8988T (cell line): ENCODE measurements around the gene TNFRSF25.
"Not testable (repeated sequence)": the region's sequence is repeated elsewhere in the genome, so short reads cannot be mapped to it uniquely, and the experiment has no call there.

Source experiments
- DNase-seq: peaks from one replicate; pipeline ENCODE4 v3.0.0; 2011

TNFRSF25 gene

DNA sequence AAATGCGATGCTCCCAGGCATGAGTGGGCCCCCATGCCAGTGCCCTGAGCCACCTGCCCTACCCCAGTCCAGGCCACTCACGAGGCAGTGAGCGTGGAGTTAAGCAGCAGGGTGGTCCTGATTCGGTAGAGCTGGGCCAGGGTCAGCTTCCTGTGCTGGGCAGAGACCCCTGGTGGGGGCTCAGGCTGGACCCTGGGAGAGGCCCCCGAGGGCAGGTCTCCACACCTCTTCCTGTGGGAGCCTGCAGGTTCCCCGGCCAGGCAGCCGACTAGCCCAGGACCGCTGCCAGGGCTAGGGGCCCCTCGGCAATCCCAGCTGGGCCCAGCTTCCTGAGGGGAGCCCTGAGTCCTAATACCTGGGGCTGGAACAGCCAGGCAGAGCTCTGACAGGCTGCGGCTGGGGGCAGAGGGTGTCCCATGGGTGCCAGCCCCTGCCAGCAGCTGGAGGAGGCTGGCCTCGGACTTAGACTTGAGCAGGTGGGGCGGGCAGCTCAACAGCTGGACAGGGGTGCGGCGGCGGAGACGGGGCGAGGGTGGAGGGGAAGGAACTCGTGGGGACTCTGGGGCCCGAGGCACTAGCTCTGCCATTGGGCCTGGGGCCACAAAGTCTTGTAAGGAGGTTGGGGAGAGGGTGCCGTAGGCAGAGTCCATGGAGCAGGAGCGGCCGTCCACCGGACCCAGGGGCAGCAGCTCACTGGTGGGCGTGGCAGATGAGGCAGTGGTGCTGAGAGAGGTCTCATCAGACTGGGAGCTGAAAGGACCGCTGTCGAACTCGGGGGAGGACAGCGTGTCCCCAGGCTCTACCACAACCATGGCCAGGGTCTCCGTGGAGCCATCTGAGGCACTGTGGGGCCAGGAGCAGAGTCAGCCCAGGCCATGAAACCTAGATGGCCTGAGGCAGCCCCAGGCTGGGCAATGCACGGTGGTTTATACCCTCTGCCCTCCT lies 2.0 kb upstream of the TNFRSF25 start:
- no peak for DNase-seq

DNA sequence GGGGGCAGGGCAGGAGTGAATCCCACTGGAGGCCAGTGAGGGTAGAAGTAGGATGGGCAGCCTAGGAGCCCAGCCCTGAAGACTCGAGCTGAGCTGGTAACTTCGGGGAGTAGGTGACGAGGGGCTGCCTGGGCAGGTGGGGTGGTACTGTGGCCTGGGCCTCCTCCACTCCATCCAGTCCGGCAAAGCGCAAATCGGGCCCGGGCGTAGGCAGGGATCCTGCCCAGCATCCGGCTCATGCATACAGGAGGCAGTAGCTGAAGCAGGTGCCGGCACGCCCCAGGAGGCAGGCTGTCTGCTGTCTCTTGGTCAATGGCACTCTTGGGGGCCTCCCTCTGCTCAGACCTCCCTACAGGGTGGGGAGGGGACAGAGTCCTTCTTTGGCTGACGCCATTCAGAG lies 1.3 kb upstream of the TNFRSF25 start:
- no peak for DNase-seq

DNA sequence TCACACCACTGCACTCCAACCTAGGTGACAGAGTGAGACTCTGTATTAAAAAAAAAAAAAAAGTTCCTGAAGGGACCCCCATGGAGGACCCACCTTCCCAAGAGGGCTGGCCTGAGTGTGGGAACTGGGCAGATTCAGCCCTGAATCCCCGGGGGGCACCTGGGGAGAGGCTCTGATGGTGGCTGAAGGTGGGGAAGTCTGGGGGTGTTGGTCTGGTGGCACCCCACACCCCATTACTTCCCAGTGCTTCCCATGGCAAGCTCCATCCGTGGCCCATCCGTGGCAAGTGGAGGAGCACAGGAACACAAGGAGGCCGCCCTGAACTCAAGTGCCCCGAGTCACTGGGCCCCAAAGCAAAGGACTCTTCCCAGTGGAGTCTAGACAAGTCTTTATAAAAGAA lies 778 bp upstream of the TNFRSF25 start:
- DNase-seq: no peak

DNA sequence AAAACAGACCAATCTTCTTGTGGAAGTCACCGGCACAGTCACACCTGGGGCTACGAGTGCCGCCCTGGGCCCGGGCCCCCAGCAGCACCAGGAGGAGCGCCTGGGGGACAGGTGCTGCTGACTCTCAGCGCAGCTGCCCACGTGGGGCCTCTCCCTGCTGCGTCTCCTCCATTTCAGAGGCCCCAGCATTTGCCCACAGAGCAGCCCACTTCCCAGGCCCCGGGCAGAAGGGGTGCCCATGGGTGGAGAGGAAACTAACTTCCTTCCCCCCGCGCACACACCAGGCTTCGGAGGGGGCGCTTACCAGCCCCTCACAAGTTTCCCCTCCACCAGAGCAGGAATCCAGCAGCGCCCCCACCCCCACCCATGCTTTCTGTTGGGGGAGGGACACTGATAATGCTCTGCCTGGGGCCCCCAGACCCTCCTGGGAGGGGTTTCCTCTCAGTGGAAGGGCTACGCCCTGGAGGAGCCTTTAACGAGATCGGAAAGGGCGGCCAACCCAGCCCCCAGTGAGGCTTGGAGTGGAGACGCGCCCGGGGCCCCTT lies 440 bp downstream of the TNFRSF25 start:
- DNase-seq: no peak

DNA sequence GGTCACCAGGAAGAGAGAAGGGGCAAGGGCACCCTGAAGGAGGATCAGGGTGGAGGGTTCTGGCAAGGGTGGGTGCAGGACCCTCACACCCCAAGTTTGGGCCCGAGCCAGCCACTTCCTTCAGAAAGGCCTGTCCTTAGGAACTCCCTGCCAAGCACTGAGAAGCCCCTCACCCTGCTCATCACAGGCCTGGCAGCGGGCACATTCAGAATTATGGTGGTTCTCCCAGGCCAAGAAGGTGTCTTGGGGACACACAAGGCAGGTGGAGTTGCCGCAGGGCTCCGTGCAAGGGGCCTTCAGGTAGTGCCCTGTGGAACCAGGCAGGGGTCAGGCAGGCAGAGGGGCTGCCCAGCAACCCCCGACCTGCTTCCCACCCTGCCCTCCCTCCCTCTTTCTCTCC lies 1.1 kb downstream of the TNFRSF25 start:
- DNase-seq: no peak

DNA sequence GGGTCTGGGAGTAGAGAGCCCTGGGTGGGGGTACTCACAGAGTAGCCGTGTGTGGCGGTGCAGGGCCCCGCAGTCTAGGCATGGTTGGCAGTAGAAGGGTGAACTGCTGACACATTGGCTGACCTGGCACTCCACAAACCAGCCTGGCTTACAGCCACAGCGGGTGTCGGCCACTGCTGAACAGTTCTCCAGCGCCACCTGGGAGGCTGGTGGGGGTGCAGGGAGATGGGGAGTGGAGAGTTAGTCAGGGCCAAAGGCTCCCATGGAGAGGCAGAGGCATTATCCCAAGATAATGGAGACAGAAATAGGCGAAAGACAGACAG lies 1.5 kb downstream of the TNFRSF25 start:
- no peak for DNase-seq

DNA sequence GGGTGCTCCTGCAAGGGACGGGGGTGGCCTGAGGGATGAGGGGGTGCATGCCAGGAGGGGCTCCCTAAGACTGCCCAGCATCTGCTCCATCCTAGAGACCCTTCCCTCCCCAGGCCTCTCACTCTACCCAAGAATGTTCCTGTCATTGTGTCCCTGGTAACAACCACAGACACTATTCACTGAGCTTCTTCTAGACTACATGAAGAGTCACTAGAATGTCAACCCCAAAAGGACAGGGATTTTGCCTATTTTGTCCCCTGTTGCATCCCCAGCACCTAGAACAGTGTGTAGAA lies 2.9 kb downstream of the TNFRSF25 start:
- DNase-seq: no peak

DNA sequence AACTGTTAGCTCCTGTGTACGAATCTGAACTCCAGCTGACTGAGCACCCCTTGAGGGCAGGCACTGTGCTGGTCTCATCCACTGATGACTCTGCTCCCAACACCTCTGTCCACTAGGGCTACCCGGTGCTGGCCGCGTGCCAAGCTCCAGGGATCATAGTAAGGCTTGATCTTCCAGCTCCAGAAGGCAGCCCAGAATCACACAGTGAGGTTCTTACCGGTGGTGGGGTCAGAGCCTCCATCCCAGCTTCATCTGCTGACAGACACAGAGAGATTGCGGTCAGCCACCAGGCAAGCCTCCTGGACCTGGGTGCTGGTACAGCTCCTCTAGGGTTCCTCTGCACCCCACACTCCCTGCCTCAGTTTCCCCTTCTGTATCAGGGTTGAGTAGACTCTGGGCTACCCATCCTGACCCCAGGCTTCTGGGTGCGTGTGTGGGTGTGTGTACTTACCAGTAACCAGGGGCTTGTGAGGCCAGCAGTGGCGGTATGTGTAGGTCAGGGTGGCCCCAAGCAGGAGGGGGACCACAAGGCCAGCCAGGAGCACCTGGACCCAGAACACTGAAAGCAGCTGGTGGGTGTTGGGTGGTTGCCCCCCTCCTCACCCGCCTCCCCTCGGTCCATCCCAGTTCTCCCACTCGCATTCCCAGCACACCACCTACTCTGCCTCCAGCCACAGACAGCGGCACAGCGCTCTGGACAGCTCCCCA lies 3.4 kb downstream of the TNFRSF25 start:
- no peak for DNase-seq

DNA sequence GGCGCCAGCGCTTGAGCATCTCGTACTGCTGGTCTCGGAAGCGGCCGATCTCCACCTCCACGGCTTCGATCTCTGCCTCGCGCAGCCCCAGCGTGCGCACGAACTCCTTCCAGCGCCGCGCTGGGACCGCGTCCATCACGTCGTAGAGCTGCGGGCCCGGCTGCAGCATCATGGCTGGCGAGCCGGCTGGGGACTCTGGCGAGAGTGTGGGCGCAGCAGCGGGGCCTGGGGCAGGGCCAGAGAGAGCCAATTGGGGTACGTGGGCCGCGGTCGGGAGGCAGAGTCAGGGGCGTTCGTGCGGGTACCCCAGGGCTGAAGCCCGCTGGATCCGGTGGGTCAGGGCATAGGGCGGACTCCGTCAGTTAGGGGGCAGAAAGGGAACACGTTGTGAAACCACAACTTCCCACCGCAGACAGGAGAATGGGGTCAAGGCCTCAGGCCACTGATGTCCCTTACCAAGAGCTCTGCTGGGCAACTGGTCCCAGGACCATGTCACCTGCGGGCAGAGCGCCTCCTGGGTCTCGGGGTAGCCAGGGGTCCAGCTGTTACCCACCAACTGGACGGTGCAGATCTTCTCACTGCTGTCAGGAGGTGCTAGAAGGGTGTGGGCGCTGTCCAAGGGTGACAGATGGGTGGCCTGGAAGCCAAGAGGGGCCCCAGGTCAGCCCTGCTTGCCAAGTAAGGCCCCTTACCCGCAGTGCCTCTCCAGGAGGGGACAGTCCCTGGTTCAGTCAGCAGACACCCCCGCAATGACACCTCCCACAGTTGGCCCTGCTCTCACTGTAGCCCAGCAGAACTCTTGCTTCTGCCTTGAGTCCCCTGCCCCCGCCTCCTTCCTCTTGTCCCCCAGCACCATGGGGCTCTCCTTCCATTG lies 4.2 kb downstream of the TNFRSF25 start:
- no peak for DNase-seq

DNA sequence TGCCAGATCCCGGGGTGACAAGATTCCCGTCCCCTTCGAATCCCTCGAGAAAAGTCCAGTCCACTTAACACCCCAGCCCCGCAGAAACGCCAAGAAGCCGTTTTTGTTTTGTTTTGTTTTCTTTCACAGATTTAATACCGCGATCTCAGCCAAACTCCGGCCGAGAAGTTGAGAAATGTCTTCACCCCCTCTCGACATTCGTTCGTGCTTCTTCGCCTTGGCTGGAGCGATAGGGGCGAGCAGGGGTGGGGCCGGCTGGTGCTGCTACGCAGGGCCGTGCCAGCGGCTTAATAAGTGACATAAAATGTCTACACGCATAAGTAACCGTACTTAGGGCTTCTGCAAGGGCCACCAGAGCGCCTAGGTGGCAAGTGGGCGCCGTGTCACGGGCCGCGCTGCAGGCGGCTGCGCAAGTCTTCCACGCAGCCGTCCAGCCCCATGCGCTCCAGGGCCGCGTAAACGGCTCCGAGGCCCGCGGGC lies 4.9 kb downstream of the TNFRSF25 start:
- DNase-seq: no peak

DNA sequence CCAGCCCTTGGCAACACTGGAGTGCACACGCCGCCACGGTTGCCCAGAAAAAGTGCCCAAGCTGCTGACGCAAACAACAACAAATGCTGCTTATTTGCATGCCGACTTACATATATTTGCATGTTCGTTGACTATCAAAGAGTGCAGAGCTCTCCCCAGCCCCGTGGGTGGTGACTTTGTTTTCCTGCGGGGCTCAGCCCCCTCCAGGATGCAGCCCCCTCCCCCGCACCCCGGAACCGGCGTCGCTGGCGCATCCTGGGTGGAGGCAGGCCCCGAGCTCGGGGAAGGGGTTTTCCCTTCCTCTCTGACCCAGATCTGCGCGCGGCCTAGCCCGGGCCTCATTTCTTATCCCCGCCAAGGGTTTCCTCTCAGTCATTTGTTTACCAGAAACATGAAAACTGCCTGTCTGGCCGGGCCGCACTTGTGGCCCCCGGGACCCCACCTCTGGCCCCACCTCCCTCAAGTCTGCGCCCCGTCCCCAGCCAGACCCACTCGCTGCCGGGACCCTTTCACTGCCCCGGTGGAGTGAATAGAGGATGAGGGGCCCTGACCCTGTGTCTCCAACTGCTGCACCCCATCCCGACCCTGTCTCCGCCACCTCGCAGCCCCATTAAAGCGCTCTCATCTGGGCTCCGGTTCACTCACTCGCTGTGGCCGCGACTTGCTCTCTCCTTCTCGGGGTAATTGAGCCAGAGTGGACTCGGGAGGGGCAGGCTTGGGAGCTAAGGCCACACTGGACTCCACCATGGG lies 5.5 kb downstream of the TNFRSF25 start:
- no peak for DNase-seq

DNA sequence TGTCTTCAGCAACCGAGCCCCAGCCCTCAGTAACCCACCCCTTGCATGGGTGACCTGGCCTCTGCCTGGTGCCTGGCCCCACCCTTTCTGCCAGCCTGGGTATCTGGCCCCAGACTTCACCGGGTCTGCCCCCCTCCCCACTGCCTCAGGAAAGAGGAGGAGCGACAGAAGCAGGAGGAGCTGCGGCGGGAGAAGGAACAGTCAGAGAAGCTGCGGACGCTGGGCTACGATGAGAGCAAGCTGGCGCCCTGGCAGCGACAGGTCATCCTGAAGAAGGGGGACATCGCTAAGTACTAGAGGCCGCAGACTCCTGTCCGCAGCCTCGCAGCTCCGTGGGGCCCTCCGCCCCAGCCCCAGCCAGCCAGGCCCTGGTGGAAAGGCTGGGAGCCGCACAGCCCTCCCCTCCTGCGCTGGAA lies 6.1 kb downstream of the TNFRSF25 start:
- DNase-seq: no peak

DNA sequence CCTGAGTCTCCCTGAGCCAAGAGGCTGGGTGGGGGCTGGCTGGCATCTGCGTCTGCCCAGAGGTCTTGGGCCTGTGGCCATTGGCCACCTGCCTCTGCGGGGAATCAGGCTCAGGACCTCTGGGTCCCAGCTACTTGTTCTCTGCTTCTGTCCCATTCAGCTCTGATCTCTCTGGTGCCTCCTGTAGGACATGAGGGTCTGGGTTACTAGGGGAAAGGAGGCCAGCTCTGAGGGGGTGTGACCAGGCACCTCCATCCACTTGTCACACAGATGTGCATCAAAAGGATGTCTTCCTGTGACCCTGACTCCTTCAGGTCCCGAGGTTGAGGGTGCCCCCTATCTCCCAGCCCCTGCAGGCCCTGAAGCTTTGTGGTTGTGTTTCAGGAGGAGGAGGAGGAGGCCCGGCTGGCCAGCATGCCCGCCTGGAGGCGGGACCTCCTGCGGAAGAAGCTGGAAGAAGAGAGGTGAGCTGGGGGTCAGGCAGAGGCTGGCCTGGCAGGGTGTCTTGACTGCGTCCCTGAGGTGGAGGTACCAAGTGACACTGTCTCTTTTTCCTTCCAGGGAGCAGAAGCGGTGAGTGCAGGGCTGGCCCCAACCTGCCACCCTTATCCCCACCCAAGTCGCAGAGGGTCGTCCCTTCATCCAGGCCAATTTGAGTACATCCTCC lies 9.0 kb downstream of the TNFRSF25 start:
- no peak for DNase-seq

DNA sequence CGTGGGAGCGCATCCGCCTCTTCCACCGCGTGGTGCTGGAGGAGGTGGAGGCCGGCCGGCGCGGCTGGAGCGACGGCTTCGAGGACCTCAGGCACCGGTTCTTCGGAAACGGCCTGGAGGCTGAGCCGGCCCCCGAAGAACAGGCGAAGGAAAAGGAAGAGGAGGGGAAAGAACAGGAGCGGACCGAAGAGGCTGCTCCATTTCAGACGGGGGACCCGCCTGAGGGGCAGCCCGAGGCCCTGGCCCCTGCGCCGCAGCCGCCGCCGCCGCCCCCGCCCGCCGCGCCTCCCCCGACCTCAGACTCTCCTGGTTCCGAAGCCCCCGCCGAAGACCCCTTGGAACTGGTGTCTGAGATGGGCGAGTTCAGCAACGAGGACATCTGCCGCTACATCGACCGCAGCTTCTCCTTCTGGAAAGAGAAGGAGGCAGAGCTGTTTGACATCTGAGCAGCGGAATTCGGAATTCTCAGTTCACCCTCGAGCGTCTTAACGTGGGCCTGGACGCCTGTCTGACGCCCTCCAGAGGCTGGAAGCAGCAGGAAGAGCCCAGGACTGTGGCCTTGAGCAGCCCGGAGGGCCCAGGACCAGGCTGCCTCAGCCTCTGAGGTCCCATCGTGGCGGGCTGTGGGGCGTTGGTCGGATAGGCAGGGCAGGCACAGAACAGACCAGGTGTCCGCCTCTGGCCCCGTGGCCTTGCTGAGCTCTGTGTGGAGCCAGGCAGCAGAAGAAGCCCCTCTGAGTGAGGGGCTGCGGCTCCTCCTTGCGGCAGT lies 10.0 kb downstream of the TNFRSF25 start:
- DNase-seq: not testable (repeated sequence)

DNA sequence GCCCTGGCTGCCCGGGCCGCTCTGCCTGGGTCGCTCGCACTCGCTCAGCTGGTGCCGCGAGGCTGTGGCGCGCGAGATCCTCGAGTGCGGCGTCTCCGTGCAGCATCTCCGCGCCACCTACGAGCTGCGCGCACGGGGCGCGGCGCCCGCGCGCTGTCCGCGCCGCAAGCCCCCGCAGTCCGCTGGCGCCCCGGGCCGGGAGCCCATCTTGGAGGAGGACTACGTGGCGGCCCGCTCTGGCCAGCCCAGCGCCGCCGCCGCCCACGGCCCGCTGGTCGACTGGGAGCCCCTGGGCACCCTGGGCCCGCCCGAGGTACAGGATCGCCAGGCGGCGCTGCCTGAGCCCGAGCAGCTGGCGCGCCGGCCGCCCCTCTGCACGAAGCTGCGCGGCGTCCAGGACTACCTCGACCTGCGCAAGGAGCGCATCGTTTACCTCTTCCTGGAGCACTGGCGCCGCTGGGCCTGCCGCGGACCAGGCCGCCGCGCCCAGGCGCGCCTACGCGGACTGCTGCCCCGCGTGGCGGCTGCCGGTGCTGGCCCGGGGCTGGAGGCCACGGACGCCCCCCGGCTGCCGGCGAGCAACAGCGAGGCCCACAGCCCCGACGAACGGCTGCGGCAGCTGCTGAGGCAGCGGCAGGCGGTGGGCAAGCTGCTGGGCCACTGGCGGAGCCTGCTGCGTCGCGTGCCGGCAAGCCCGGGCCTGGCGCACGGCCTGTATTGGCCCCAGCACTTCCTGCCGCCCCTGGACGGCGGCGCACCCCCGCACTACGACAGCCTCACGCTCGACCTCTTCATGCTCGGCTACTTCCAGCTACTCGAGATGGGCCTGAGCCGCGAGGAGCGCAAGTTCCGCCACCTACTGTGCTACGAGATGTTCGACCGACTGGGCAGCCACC lies 10.9 kb downstream of the TNFRSF25 start:
- no peak for DNase-seq

DNA sequence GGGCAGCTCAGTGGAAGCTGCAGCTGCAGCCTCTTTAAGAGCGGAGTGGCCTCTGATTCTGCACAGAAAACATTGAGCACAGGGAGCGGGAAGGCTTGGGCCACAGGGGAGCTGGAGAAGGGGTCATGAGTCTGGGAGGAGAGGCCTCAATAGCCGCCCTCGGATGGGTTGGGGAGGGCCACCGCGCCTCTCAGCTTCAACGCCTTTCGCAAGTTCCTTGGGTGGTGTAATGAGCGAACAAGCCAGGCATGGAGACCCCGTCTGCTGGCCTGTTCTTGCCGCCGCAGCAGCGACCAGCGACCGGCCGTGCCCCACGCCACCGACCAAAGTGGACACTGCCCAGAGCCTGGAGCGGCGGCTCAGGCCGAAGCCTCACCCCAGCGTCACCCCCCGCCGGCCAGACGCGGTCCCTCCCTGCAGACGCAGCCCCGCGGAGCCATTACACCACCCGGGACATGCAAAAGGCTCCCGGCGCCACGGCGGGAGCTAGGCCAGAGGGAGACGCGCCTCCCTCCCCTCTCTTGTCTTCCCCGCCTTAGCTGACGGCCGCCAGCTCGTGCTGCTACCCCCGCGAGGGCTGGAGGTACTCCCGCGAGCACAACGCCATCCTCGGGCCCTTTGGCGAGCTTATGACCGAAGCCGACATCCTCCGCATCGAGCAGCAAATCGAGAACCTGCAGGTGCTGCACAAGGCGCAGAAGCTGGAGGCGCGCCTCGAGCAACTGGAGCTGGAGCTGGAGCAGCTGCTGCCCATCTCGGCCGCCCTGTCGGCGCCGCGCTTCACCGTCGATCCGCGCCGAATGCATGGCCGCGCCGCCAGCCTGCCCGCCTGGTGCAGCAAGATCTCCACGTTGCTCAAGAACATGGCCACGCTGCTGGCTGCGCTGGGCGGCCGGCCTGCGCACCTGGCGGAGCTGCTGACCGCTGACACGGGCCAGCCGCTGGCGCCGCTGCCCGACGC lies 11.8 kb downstream of the TNFRSF25 start:
- DNase-seq: not testable (repeated sequence)

DNA sequence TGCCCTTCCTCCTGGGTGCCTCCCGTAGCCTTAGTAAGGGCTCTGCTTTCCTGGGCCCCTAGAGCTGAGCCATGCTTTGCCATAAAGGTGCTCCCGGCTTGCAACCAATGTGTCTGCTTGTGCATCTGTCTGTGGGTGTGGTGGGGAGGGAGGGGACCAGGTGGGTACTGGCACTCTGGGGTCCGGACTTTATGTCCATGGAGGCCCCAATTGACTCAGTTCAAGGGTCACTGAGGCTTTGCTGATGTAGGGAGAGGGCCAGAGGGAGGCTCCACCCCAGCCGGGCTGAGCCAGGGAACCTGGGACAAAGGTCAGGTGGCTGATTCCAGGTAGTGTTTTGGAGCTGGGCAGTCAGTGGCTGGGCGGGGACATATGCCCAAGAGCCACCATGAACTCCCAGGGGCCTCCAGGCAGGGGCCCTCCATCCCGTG lies 15.0 kb downstream of the TNFRSF25 start:
- no peak for DNase-seq

DNA sequence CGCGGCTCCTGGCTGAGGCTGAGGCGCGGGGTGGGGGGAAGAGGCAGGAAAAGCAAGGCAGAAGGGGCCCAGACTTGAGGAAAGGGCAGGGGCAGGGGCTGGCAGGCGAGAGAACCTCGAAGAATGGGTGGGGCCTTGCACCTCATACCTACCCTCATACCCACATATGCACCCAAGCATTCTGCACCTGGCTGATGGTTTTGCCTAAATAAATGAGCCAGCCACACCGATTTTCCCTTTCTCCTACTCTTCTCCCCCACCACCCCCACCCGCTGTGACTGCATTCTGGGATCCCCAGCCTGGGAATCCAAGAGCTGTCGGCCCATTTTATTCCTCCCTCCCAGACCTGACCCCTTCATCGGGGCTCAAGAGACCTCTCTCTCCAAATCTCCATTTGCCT lies 15.5 kb downstream of the TNFRSF25 start:
- DNase-seq: not testable (repeated sequence)

DNA sequence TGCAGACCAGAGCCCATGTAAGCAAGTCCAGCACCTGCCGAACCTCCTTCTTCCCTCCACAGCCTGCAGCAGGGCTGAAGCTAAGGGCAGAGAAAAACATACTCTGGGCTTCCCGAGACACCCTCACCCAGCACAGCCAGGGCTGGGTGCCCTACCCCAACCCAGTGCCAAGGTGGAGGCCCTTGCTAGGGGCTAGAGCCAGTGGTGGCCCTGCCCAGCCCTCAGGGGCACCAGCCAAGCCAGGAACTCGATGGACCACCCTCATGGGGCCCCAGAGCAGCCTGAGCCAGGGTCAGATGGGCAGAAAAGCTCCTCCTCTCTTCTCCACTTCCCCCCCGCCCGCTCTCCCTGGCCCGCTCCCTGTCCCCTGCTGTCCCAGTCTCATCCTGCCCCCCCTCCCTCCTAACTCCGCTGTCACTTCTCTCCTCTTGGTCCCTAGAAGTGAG lies 15.9 kb downstream of the TNFRSF25 start:
- DNase-seq: no peak
